AG09319 (cell line): Measurements from ENCODE around the gene CBFA2T2.
"Not testable (repeated sequence)": the region's sequence is repeated elsewhere in the genome, so short reads cannot be mapped to it uniquely, and the experiment has no call there.

Source experiments
- DNase-seq: peaks from one replicate; pipeline ENCODE4 v3.0.0-alpha.2; 2010; ENCODE audit warnings: low read depth; ENCODE audit errors: extremely low read depth
- CTCF ChIP-seq: IDR thresholded peaks from 2 replicates; pipeline ENCODE4 v1.5.1; 2011; ENCODE audit warnings: low read depth, mild to moderate bottlenecking, inconsistent platforms, low read length, moderate library complexity

Gene CBFA2T2

GRCh38 chr20:33626190-33626589 is 136.3 kb downstream of the CBFA2T2 start:
- no peak for TF ChIP-seq CTCF
- no peak for DNase-seq

GRCh38 chr20:33627577-33628216 is 137.8 kb downstream of the CBFA2T2 start:
- DNase-seq, result no peak
- TF ChIP-seq CTCF, result no peak

GRCh38 chr20:33629533-33629932 is 139.6 kb downstream of the CBFA2T2 start:
- DNase-seq, result no peak

GRCh38 chr20:33629979-33630378 is 140.1 kb downstream of the CBFA2T2 start:
- no peak for TF ChIP-seq CTCF
- no peak for DNase-seq

More at GRCh38 chr20:33629533-33629932, 139.6 kb downstream of the CBFA2T2 start:
- no peak for TF ChIP-seq CTCF

GRCh38 chr20:33630507-33630906 is 140.6 kb downstream of the CBFA2T2 start:
- TF ChIP-seq CTCF, result no peak
- DNase-seq, result no peak

GRCh38 chr20:33631910-33632309 is 142.0 kb downstream of the CBFA2T2 start:
- not testable (repeated sequence) for DNase-seq

GRCh38 chr20:33635341-33635740 is 145.4 kb downstream of the CBFA2T2 start:
- no peak for DNase-seq
- no peak for TF ChIP-seq CTCF

GRCh38 chr20:33636776-33637175 is 146.9 kb downstream of the CBFA2T2 start:
- DNase-seq, result no peak
- no peak for TF ChIP-seq CTCF
